ENCODE results near the gene THAP7. TPM values are rescaled to one million over a fixed set of nuclear protein-coding genes. Genes with fewer than 3 reads are reported as not detected.

Gene THAP7
- total and polyA plus RNA-seq, 2 of the 13 experiments (the other 11 are each of a cell fraction or from before 2014, with no cell fraction given) = 13.0 to 25.5 TPM

GRCh38 chr22:20981787-20982562, 19.9 kb downstream of the THAP7 start, which contains the start of gene LZTR1 (continued):
- TF ChIP-seq KIAA2018 (CRISPR knock-in tag; IDR thresholded peaks at IDR 0.05; ENCODE audit: borderline replicate concordance) (no peak; the same call in 1 of the 2 replicates), MIER2 (CRISPR knock-in tag; IDR thresholded peaks at IDR 0.05) (no peak), MATR3 (CRISPR knock-in tag; IDR thresholded peaks at IDR 0.05) (no peak), ZNF530 (CRISPR knock-in tag; IDR thresholded peaks at IDR 0.05; ENCODE audit: low read depth) (0 out of 2 replicates have a peak, but pooled peaks have one; percentile 59), HIC2 (CRISPR knock-in tag; IDR thresholded peaks at IDR 0.05; ENCODE audit: low read depth) (no peak; the same call in 1 of the 2 replicates), JARID2 (CRISPR knock-in tag; IDR thresholded peaks at IDR 0.05; ENCODE audit: insufficient replicate concordance) (peak; percentile 90), ZNF558 (CRISPR knock-in tag; IDR thresholded peaks at IDR 0.05; ENCODE audit: borderline replicate concordance) (no peak), SIN3A (IDR thresholded peaks at IDR 0.05; ENCODE audit: borderline replicate concordance, low read depth, low read length) (peak; percentile 65; the same call in 1 of the 2 replicates), MXI1 (IDR thresholded peaks at IDR 0.05; ENCODE audit: borderline replicate concordance, low read depth, low read length) (peak; percentile 59; the same call in 1 of the 3 replicates), ZBTB8A (CRISPR knock-in tag; IDR thresholded peaks at IDR 0.05; ENCODE audit: borderline replicate concordance, low read depth) (no peak), ETV5 (CRISPR knock-in tag; IDR thresholded peaks at IDR 0.05; ENCODE audit: borderline replicate concordance) (peak; percentile 84), THAP8 (CRISPR knock-in tag; IDR thresholded peaks at IDR 0.05; ENCODE audit: borderline replicate concordance) (0 out of 2 replicates have a peak, but pooled peaks have one; percentile 60), RARG (CRISPR knock-in tag; IDR thresholded peaks at IDR 0.05; ENCODE audit: low read depth) (no peak), SNAPC2 (CRISPR knock-in tag; IDR thresholded peaks at IDR 0.05) (peak; percentile 97)
